HG02678 (cell line): ENCODE results near the gene TMEM209.
A peak's percentile ranks its signal among the peaks of the same experiment; 100 is the strongest.
"Not testable (repeated sequence)": the region's sequence is repeated elsewhere in the genome, so short reads cannot be mapped to it uniquely, and the experiment has no call there.

ENCODE experiments used
- ATAC-seq: cut with Tn5 transposase; IDR thresholded peaks from one replicate; pipeline ENCODE4 v1.9.1; 2021; ENCODE audit warnings: mild to moderate bottlenecking, moderate library complexity; ENCODE audit not compliant: unreplicated experiment

Gene TMEM209

GRCh38 chr7:130205084-130205947, at the start of gene TMEM209:
TMEM209 (minus strand) TSS chr7:130205406; CDS start chr7:130205375, 31 bp downstream.
- peak; percentile 99 for ATAC-seq

- no peak for ATAC-seq
Measured at GRCh38 chr7:130254555-130254954, 49.3 kb upstream of the TMEM209 start.

- ATAC-seq: not testable (repeated sequence)
Measured at GRCh38 chr7:130249626-130250025, 44.4 kb upstream of the TMEM209 start.

GRCh38 chr7:130248842-130249241, 43.6 kb upstream of the TMEM209 start:
- ATAC-seq: not testable (repeated sequence)

GRCh38 chr7:130246491-130246890, 41.3 kb upstream of the TMEM209 start:
- not testable (repeated sequence) for ATAC-seq

- not testable (repeated sequence) for ATAC-seq
Measured at GRCh38 chr7:130243486-130243885, 38.3 kb upstream of the TMEM209 start.

GRCh38 chr7:130242198-130243014, 37.2 kb upstream of the TMEM209 start:
- ATAC-seq: no peak

- ATAC-seq: no peak
Measured at GRCh38 chr7:130240240-130240639, 35.0 kb upstream of the TMEM209 start.

- ATAC-seq: not testable (repeated sequence)
Measured at GRCh38 chr7:130236361-130236760, 31.2 kb upstream of the TMEM209 start.

- no peak for ATAC-seq
Measured at GRCh38 chr7:130234078-130234477, 28.9 kb upstream of the TMEM209 start.

GRCh38 chr7:130232209-130232608, 27.0 kb upstream of the TMEM209 start:
- ATAC-seq: no peak

GRCh38 chr7:130231792-130232191, 26.6 kb upstream of the TMEM209 start:
- no peak for ATAC-seq

- not testable (repeated sequence) for ATAC-seq
Measured at GRCh38 chr7:130229981-130230380, 24.8 kb upstream of the TMEM209 start.

- no peak for ATAC-seq
Measured at GRCh38 chr7:130228840-130229502, 23.8 kb upstream of the TMEM209 start.

GRCh38 chr7:130227883-130228575, 22.8 kb upstream of the TMEM209 start:
- no peak for ATAC-seq

GRCh38 chr7:130226333-130226732, 21.1 kb upstream of the TMEM209 start:
- no peak for ATAC-seq

GRCh38 chr7:130224923-130225322, 19.7 kb upstream of the TMEM209 start:
- ATAC-seq: not testable (repeated sequence)

GRCh38 chr7:130224210-130224609, 19.0 kb upstream of the TMEM209 start:
- ATAC-seq: no peak

- ATAC-seq: no peak
Measured at GRCh38 chr7:130223646-130224045, 18.4 kb upstream of the TMEM209 start.

GRCh38 chr7:130221746-130222145, 16.5 kb upstream of the TMEM209 start:
- no peak for ATAC-seq

GRCh38 chr7:130219871-130220270, 14.7 kb upstream of the TMEM209 start:
- no peak for ATAC-seq
